Lower lobe of right lung (tissue), 2 donors: ENCODE results near the gene TMEM108. TPM values are rescaled to one million over a fixed set of nuclear protein-coding genes. Genes with fewer than 3 reads are reported as not detected.

ENCODE experiments used
- ATAC-seq, 2 donors: fragments of 200-7000 bp; cut with Tn5 transposase; one replicate each; pipeline ENCODE4 v1.9.1; 2020 to 2022; ENCODE audit warnings: mild to moderate bottlenecking in 2 of 2, moderate library complexity in 2 of 2
- DNase-seq: peaks from one replicate; pipeline ENCODE4 v3.0.0-alpha.2; 2020
- H3K27ac ChIP-seq: fragments of 200-600 bp; one replicate; pipeline ENCODE4 v1.8.0; 2022
- H3K27me3 ChIP-seq: fragments of 200-600 bp; one replicate; pipeline ENCODE4 v1.8.0; 2022; ENCODE audit warnings: low read depth
- H3K36me3 ChIP-seq: fragments of 200-600 bp; one replicate; pipeline ENCODE4 v1.8.0; 2022; ENCODE audit warnings: mild to moderate bottlenecking
- H3K4me1 ChIP-seq: fragments of 200-600 bp; one replicate; pipeline ENCODE4 v1.8.0; 2022
- H3K4me3 ChIP-seq: fragments of 200-600 bp; one replicate; pipeline ENCODE4 v1.8.0; 2022; ENCODE audit warnings: mild to moderate bottlenecking
- H3K9me3 ChIP-seq: fragments of 200-600 bp; one replicate; pipeline ENCODE4 v1.8.0; 2022
- CTCF ChIP-seq: fragments of 200-600 bp; IDR thresholded peaks from one replicate; pipeline ENCODE4 v1.8.0; 2022; ENCODE audit warnings: antibody characterized with exemption, mild to moderate bottlenecking
- intact Hi-C: fragments of 100-400 bp; cut with DNase I; formaldehyde crosslinking; loops from one replicate; pipeline ENCODE4 v1.11.0; 2022
- total RNA-seq: library from RNA; stranded (reverse); fragmentation: NEBNext Ultra II Directional; extraction: Animal tissue kit (Norgen Biotek cat#: 25700); gene quantifications from one replicate; pipeline ENCODE4 v1.2.1, GENCODE V29; 2021
- donor health status: DM: no; HTN: yes; CAD: no; lungs with severe emphysema.

The TMEM108 gene
- total RNA-seq, 1 donor from 2014 or later = 18.5 TPM

GRCh38 chr3:133138017-133138416, 99.8 kb downstream of the TMEM108 start:
- H3K4me3 ChIP-seq = no peak overlapping the region
- intact Hi-C loops = no loop called here
- H3K9me3 ChIP-seq = no peaks in the 10 kb centered on the region
- H3K4me1 ChIP-seq = no peaks in the 10 kb centered on the region
- ATAC-seq = no peak
- no peaks in the 10 kb centered on the region for H3K36me3 ChIP-seq
- H3K27me3 ChIP-seq = no peaks in the 10 kb centered on the region
- no peak for DNase-seq
- TF ChIP-seq CTCF = no peak
- H3K27ac ChIP-seq = no peak overlapping the region

GRCh38 chr3:133152056-133152455, 113.9 kb downstream of the TMEM108 start:
- Histone ChIP-seq H3K36me3 (no peaks in the 10 kb centered on the region), H3K9me3 (peaks cover 4% of the 10 kb centered on the region), H3K27ac (no peak overlapping the region), H3K4me1 (peaks cover 7% of the 10 kb centered on the region), H3K27me3 (no peaks in the 10 kb centered on the region), H3K4me3 (no peak overlapping the region)
- DNase-seq = no peak
- no peak for TF ChIP-seq CTCF
- ATAC-seq = peak; percentile 41 to 47
- intact Hi-C loops = no loop called here

- intact Hi-C loops = no loop called here
- Histone ChIP-seq H3K4me1 (peaks cover 7% of the 10 kb centered on the region), H3K27me3 (no peaks in the 10 kb centered on the region), H3K36me3 (no peaks in the 10 kb centered on the region), H3K4me3 (no peak overlapping the region), H3K27ac (no peak overlapping the region), H3K9me3 (no peaks in the 10 kb centered on the region)
- DNase-seq (no peak), ATAC-seq (no peak)
- TF ChIP-seq CTCF = no peak
Measured at GRCh38 chr3:133152681-133153220, 114.6 kb downstream of the TMEM108 start.

- Histone ChIP-seq H3K36me3 (no peaks in the 10 kb centered on the region), H3K4me1 (peaks cover 7% of the 10 kb centered on the region), H3K9me3 (no peaks in the 10 kb centered on the region), H3K27me3 (no peaks in the 10 kb centered on the region), H3K27ac (no peak overlapping the region), H3K4me3 (no peak overlapping the region)
- no peak for DNase-seq
- no peak for ATAC-seq
- no peak for TF ChIP-seq CTCF
- intact Hi-C loops = no loop called here
Measured at GRCh38 chr3:133153382-133153781, 115.2 kb downstream of the TMEM108 start.

- Histone ChIP-seq H3K9me3 (no peaks in the 10 kb centered on the region), H3K27me3 (no peaks in the 10 kb centered on the region), H3K4me3 (no peak overlapping the region), H3K27ac (no peak overlapping the region), H3K36me3 (no peaks in the 10 kb centered on the region), H3K4me1 (peaks cover 6% of the 10 kb centered on the region)
- ATAC-seq (no peak), DNase-seq (no peak)
- no peak for TF ChIP-seq CTCF
- intact Hi-C loops = no loop called here
Measured at GRCh38 chr3:133157716-133158115, 119.5 kb downstream of the TMEM108 start.

- Histone ChIP-seq H3K27ac (no peak overlapping the region), H3K36me3 (no peaks in the 10 kb centered on the region), H3K4me1 (peaks cover 6% of the 10 kb centered on the region), H3K9me3 (no peaks in the 10 kb centered on the region), H3K27me3 (no peaks in the 10 kb centered on the region), H3K4me3 (no peak overlapping the region)
- TF ChIP-seq CTCF = no peak
- no peak for DNase-seq
- intact Hi-C loops = no loop called here
- no peak for ATAC-seq
Measured at GRCh38 chr3:133158686-133159085, 120.5 kb downstream of the TMEM108 start.
